Superior temporal gyrus (tissue), 1 donor: ENCODE data around the gene TSEN54.
A peak's percentile ranks its signal among the peaks of the same experiment; 100 is the strongest.

Source experiments
- DNase-seq: peaks from one replicate; pipeline ENCODE4 v3.0.0-alpha.2; 2016; ENCODE audit errors: extremely low spot score

Gene TSEN54

DNA sequence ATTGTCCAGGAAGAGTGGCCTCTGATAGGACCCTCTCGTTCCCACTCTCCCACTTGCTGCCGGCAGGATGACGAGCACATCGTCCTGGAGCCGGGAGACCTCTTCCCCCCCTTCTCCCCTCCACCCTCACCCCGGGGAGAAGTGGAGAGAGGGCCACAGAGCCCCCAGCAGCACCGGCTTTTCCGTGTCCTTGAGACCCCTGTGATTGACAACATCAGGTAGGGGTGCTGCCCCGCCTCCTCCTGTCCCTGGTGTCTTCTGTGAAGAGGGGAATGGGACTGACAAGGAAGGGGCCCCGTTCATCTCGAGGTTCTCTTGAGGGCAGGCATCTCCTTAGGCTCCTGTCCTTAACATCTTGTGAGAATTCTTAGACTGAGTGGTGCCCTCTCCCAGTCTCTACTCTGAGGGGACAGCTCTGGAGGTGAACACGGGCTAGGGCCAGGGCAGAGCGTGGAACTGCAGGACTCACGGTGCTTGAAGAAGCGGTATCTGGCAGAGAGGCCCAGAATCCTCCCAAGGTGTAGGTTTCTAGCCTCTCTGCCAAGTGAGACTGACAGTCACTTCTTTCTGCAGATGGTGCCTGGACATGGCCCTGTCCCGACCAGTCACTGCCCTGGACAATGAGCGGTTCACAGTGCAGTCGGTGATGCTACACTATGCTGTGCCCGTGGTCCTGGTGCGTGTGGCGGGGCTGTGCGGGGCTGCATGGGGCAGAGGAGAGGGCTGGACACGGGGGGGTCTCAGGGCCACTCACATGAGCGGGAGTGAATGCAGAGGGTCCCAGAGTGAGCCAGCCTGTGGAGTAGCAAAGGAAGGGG is 27.4 kb upstream of the TSEN54 start:
- DNase-seq: no peak

- DNase-seq: no peak
Measured at GRCh38 chr17:75489511-75489955, 26.8 kb upstream of the TSEN54 start.

GRCh38 chr17:75490173-75490743 is 26.1 kb upstream of the TSEN54 start:
- DNase-seq: no peak

DNA sequence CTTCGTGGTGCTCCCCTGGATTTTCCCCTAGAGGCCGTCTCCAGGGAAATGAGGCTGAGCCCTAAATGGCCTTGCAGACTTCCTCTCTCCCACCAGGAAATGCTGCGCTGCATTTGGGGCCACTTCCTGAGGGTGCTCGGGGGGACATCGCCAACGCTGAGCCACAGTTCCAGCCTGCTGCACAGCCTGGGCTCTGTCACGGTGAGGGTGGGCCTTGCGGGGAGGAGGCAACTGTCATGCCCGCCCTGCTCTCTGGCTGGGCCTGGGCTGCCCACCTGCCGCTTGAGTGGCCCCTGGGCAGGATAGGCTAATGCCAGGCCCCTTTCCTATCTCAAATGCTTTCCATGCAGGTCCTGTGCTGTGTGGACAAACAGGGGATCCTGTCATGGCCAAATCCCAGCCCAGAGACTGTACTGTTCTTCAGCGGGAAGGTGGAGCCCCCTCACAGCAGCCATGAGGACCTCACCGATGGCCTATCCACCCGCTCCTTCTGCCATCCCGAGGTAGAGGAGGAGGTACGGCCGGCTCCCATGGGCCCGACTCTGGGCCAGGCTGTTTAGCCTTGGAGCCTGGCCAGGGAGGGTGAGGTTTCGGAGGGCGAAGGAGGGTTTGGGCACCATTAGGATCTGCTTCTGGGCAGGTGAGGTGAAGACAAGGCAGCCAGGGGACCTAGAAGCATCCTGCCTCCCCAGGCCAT is 25.2 kb upstream of the TSEN54 start:
- DNase-seq: no peak

GRCh38 chr17:75491680-75492079 is 24.6 kb upstream of the TSEN54 start:
- no peak for DNase-seq

DNA sequence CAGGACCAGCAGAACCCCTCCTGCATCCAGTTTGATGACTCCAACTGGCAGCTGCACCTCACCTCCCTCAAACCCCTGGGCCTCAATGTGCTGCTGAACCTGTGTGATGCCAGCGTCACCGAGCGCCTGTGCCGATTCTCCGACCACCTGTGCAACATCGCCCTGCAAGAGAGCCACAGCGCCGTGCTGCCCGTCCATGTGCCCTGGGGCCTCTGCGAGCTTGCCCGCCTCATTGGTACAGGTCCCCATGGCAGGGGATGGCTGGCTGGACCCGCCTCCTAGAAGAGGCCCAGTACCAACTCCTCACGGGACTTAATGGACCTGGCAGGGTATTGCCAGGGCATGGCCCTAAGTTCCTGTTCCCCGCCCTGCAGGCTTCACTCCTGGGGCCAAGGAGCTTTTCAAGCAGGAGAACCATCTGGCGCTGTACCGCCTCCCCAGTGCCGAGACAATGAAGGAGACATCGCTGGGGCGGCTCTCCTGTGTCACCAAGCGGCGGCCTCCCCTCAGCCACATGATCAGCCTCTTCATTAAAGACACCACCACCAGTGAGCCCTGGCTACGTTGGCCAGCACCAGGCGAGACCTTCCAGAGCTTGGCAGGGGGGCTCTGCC is 23.7 kb upstream of the TSEN54 start:
- DNase-seq: no peak

- no peak for DNase-seq
Measured at GRCh38 chr17:75493476-75494129, 22.7 kb upstream of the TSEN54 start.

DNA sequence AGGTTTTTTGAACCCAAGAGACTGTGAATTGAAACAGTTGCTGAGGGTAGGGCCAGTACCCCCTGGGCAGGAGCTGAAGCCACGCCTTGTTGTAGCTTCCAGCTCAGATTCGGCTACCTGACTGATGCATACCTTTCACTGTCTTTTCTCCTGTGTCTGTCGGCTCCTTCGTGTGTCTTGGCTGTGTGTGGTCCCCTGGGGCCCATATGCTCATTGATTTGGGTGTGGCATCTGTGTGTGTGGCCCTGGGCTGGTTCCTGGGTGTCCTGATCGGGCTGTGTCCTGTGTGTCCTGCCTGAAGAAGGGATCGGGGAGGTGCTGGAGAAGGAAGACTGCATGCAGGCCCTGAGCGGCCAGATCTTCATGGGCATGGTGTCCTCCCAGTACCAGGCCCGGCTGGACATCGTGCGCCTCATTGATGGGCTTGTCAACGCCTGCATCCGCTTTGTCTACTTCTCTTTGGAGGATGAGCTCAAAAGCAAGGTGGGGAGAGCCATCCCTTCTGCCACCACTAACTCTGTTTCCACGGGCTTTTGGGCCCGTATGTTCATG is 21.9 kb upstream of the TSEN54 start:
- no peak for DNase-seq

- no peak for DNase-seq
Measured at GRCh38 chr17:75496005-75496404, 20.3 kb upstream of the TSEN54 start.

DNA sequence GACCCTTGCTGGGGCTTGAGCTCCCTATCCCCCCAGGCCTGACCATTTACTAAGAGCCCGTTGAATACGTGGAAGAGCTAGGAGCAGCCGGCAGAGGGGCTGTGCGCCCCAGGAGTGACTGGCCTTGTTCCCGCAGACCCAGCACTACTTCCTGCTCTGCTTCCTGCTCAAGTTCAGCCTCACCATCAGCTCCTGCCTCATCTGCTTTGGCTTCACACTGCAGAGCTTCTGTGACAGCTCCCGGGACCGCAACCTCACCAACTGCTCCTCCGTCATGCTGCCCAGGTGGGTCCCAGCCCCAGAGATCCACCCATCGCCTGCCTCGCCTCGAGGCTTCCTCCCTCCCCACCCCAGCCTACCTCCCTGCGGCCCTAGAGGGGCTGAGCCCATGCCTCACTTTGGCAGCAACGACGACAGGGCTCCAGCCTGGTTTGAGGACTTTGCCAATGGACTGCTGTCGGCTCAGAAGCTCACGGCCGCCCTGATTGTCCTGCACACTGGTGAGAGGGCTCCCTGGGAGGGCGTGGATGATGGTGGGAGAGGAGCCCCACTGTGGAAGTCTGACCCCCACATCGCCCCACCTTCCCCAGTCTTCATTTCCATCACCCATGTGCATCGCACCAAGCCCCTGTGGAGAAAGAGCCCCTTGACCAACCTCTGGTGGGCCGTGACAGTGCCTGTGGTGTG is 18.1 kb upstream of the TSEN54 start:
- DNase-seq: no peak

- DNase-seq: no peak
Measured at GRCh38 chr17:75498726-75499213, 17.6 kb upstream of the TSEN54 start.

- DNase-seq: no peak
Measured at GRCh38 chr17:75499313-75500022, 16.9 kb upstream of the TSEN54 start.

- no peak for DNase-seq
Measured at GRCh38 chr17:75500419-75501216, 15.7 kb upstream of the TSEN54 start.

DNA sequence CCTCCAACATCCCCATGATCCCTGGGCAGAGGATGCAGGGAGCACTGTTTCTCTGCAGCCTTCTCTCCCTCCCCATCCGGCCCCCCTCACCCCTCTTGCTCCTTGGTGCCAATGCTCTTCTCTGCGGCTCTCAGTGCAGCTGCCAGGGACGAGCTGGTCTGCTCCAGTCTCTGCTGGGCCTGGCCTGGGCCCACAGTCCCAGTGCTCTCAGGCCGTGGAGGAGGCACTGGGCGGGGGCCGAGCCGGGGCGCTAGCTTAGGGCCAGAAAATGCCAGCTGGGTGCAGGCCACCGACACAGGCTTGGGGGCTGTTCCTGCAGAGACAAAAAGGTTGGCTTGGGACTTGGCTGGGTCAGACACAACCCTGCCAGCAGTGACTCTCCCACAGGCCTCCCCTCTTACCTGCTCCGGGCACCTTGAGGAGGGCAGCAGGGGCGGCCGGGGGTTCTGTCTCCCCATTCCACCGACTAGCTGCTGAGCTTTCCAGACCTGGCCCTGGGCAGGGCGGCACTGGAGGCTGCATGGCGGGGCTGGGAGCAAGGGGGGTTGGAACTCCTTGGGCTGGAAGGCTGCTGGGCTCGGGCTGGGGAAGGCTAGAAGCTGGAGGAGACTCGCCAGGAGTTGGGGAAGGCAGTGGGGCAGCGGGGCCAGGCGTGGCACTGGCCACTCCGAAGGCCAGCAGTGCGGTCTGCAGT is 14.8 kb upstream of the TSEN54 start:
- DNase-seq: peak; percentile 69

- DNase-seq: no peak
Measured at GRCh38 chr17:75502072-75502720, 14.1 kb upstream of the TSEN54 start.

- DNase-seq: no peak
Measured at GRCh38 chr17:75502721-75503329, 13.5 kb upstream of the TSEN54 start.

- DNase-seq: no peak
Measured at GRCh38 chr17:75503337-75503950, 12.9 kb upstream of the TSEN54 start.
